GM19372 (cell line): ENCODE data around the gene NOX4.

Source experiments
- ATAC-seq: cut with Tn5 transposase; IDR thresholded peaks from one replicate; pipeline ENCODE4 v1.9.1; 2021; ENCODE audit warnings: mild to moderate bottlenecking, low read depth, moderate library complexity; ENCODE audit not compliant: unreplicated experiment

NOX4 gene

GRCh38 chr11:89490981-89491690, at the start of gene NOX4:
Gene NOX4, minus strand, starts transcription at chr11:89491375. Its CDS starts 129 bp downstream, at chr11:89491246.
- ATAC-seq = no peak

- ATAC-seq = no peak
Measured at GRCh38 chr11:89540826-89541225, 49.7 kb upstream of the NOX4 start.

GRCh38 chr11:89537936-89538335, 46.8 kb upstream of the NOX4 start:
- ATAC-seq = no peak

- ATAC-seq = no peak
Measured at GRCh38 chr11:89536926-89537325, 45.8 kb upstream of the NOX4 start.

- no peak for ATAC-seq
Measured at GRCh38 chr11:89535221-89535620, 44.0 kb upstream of the NOX4 start.

GRCh38 chr11:89529626-89530380, 38.6 kb upstream of the NOX4 start:
- ATAC-seq = no peak

GRCh38 chr11:89521792-89522191, 30.6 kb upstream of the NOX4 start:
- no peak for ATAC-seq

- no peak for ATAC-seq
Measured at GRCh38 chr11:89521294-89521693, 30.1 kb upstream of the NOX4 start.

GRCh38 chr11:89516496-89516895, 25.3 kb upstream of the NOX4 start:
- ATAC-seq = no peak

- no peak for ATAC-seq
Measured at GRCh38 chr11:89508544-89508943, 17.4 kb upstream of the NOX4 start.

GRCh38 chr11:89504270-89504669, 13.1 kb upstream of the NOX4 start:
- ATAC-seq = no peak

- ATAC-seq = no peak
Measured at GRCh38 chr11:89503422-89503821, 12.2 kb upstream of the NOX4 start.

- no peak for ATAC-seq
Measured at GRCh38 chr11:89502301-89502700, 11.1 kb upstream of the NOX4 start.

- ATAC-seq = no peak
Measured at GRCh38 chr11:89500336-89500735, 9.2 kb upstream of the NOX4 start.

GRCh38 chr11:89498845-89499448, 7.8 kb upstream of the NOX4 start:
- no peak for ATAC-seq

GRCh38 chr11:89495951-89496350, 4.8 kb upstream of the NOX4 start:
- no peak for ATAC-seq

- no peak for ATAC-seq
Measured at GRCh38 chr11:89493431-89493830, 2.3 kb upstream of the NOX4 start.

GRCh38 chr11:89490602-89490980, 584 bp downstream of the NOX4 start:
- ATAC-seq = no peak

GRCh38 chr11:89489930-89490329, 1.2 kb downstream of the NOX4 start:
- ATAC-seq = no peak

- ATAC-seq = no peak
Measured at GRCh38 chr11:89487016-89487415, 4.2 kb downstream of the NOX4 start.

GRCh38 chr11:89484896-89485295, 6.3 kb downstream of the NOX4 start:
- ATAC-seq = no peak

- ATAC-seq = no peak
Measured at GRCh38 chr11:89477175-89477574, 14.0 kb downstream of the NOX4 start.
